Ecto neural progenitor cell (in vitro differentiated cells): ENCODE results near the gene SIRT1.
A peak's percentile ranks its signal among the peaks of the same experiment; 100 is the strongest.
"Not testable (repeated sequence)": the region's sequence is repeated elsewhere in the genome, so short reads cannot be mapped to it uniquely, and the experiment has no call there.

Experiments
- DNase-seq: peaks from one replicate; pipeline ENCODE4 v3.0.0-alpha.2; 2018; ENCODE audit warnings: low spot score

Gene SIRT1

GRCh38 chr10:67884313-67884841 is at the start of gene SIRT1:
Gene SIRT1, plus strand, starts transcription at chr10:67884656. Its CDS starts 66 bp downstream, at chr10:67884722.
- peak; percentile 99 for DNase-seq

- not testable (repeated sequence) for DNase-seq
Measured at GRCh38 chr10:67835541-67836394, 48.7 kb upstream of the SIRT1 start.

GRCh38 chr10:67836488-67836887 is 48.0 kb upstream of the SIRT1 start:
- DNase-seq = no peak

GRCh38 chr10:67836972-67837371 is 47.5 kb upstream of the SIRT1 start:
- no peak for DNase-seq

- DNase-seq = no peak
Measured at GRCh38 chr10:67837541-67838314, 46.7 kb upstream of the SIRT1 start, which contains the start of gene DNAJC12. Gene DNAJC12, minus strand, starts transcription at chr10:67838188. Its CDS starts 177 bp downstream, at chr10:67838011.

GRCh38 chr10:67839511-67839910 is 44.9 kb upstream of the SIRT1 start:
- DNase-seq = not testable (repeated sequence)

- DNase-seq = no peak
Measured at GRCh38 chr10:67839951-67840350, 44.5 kb upstream of the SIRT1 start.

GRCh38 chr10:67841737-67842136 is 42.7 kb upstream of the SIRT1 start:
- no peak for DNase-seq

GRCh38 chr10:67843284-67843683 is 41.2 kb upstream of the SIRT1 start:
- no peak for DNase-seq

GRCh38 chr10:67849331-67850011 is 35.0 kb upstream of the SIRT1 start:
- peak; percentile 92 for DNase-seq

GRCh38 chr10:67851186-67851585 is 33.3 kb upstream of the SIRT1 start:
- no peak for DNase-seq

GRCh38 chr10:67852761-67853160 is 31.7 kb upstream of the SIRT1 start:
- no peak for DNase-seq

GRCh38 chr10:67853512-67853911 is 30.9 kb upstream of the SIRT1 start:
- no peak for DNase-seq

GRCh38 chr10:67858971-67859370 is 25.5 kb upstream of the SIRT1 start:
- no peak for DNase-seq

GRCh38 chr10:67861750-67862432 is 22.6 kb upstream of the SIRT1 start:
- no peak for DNase-seq

GRCh38 chr10:67863094-67863493 is 21.4 kb upstream of the SIRT1 start:
- no peak for DNase-seq

GRCh38 chr10:67864607-67865371 is 19.7 kb upstream of the SIRT1 start:
- no peak for DNase-seq

- DNase-seq = no peak
Measured at GRCh38 chr10:67868132-67868531, 16.3 kb upstream of the SIRT1 start.

GRCh38 chr10:67869996-67870395 is 14.5 kb upstream of the SIRT1 start:
- DNase-seq = no peak

GRCh38 chr10:67875340-67876238 is 8.9 kb upstream of the SIRT1 start:
- no peak for DNase-seq
